ENCODE measurements around the gene KCNF1.

Gene KCNF1

DNA sequence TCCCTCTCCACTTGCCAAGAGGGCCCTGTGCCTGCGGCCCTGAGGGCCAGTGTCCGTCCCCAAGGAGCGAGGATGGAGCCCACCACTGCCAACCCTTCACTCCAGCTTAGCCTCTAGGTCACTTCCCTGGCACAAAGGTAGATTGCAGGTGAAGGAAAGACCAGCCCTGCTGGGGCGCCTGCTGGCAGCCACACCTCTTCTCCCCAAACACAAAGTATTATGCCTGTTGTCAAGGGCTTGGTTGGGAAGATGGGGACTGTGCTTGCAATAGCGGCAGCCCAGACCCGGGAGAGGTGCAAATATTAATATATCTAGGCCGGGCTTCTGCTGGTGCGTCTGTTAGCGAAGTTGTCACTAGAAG lies 7.7 kb downstream of the KCNF1 start:
- no peak for DNase-seq (ENCODE audit: low read depth in 2 of 2)

DNA sequence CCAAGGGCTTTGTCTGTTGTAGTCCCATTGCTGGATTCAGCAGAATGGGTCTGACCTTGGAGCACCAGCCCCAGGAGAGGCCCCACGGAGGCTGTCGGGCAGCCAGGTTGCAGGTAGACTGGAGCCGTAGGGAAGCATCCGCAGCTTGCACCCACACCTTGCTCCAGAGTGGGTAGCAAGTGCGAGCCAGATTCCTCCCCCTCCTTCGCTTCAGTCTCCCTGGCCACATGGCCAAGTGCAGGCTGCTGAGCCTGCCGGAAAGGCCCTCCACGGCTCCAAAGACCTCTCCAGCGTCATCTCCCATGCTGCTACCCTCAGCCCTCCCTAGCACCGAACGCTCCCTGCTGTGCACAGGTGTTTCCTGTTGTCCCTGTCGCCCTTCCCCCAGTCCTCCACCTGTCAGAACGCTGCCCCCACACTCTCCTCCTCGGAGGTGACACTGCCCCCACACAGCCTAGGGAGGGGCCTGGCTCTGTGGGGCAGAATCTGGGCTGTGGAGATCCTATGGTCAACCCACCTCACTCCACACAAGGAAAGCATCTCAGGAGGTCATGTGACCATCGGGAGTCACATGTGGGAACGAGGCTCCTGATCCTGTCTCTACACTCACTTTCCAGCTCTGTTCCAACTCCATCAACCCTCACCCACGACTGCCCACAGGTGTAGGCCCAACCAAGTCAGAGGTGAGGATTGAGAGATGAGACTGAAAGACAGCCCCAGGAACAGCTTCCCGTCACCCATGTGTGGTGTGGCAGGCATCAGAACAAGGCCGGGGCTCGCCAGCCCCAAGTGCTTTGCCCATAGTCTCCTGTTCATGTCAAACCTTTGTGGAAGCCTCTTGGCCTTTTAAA lies 8.3 kb downstream of the KCNF1 start:
- DNase-seq (ENCODE audit: low read depth in 2 of 2): no peak

DNA sequence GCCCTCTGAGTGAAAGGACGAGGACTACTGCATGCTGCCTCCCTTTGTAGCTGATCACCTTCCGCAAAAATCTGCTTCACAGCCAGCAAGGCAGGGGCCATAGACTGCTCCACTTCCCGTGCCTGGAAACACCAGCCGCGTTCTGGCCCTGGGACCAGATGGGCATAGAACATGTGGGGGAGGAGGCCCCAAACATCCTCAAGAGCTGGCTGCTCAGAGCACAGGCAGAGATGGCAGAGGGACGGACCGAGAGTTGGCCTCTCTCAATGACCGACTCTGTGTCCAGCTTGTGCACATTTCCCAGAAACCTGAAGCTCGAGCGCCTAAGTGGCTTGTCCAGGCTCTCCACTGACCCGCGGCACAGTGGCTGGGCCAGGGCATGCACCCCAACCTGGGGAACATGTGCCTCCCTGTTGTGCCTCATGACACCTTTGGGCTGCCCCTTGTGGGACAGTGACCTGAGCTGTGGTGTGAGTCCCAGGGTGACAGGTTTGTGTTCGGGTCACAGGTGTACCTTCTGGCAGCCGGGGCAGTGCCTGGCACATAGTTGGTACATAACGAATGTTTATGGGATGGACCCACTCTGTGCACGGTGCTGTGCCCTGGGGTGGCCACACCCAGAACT lies 9.1 kb downstream of the KCNF1 start:
- no peak for DNase-seq (ENCODE audit: low read depth in 2 of 2)

DNA sequence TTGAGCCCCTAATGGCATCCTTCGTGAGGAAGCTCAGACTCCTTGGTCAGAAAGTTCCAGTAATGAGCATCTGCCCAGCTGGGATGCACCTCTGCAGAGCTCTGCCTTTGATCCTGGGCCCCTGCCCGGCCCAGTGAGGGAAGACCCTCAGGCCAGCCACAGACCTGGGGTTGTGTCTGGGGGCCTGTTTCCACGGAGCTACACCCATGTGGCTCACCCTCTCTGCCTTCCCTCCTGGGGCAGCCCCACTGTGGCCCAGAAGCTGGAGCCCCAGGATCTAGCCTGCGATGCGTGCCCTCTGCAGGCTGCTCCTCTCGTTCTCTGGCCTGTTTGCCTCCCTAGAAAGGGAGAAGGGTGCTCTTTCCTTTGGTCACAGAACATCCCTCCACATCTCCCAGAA lies 9.8 kb downstream of the KCNF1 start:
- DNase-seq (ENCODE audit: low read depth in 2 of 2): no peak

DNA sequence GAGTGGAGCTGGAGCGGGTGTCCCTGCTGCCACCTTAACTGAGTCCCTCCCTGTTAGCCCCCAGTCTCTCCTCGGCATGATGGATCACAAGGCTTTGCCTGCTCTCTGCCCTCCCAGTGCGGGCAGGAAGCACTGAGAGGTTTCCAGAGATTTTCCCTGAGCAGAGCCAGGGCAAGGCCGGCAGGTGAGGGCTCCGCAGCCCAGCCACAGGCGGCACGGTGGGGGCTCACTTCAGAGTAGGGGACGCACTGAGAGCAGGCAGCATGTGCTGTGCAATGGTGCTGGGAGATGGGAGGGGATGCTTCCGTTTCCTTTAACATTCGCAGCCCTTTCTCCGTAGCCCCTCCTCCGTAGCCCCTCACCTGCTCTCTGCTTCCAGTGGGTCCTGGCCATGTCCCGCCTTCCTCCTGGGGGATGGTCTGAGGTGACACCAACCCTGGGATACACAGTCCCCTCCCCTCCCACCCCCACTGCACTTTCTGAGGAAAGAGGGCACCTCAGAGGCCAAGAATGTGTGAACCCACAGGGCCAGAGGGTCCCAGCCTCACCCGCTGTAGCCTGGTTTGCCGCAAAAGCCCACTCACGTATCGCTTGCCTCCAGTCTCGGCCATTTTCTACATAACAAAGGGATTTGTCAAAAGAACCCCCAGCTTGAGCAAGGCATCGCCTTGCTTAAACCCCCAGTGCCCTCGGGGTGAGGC lies 10.7 kb downstream of the KCNF1 start:
- DNase-seq (ENCODE audit: low read depth in 2 of 2): no peak

DNA sequence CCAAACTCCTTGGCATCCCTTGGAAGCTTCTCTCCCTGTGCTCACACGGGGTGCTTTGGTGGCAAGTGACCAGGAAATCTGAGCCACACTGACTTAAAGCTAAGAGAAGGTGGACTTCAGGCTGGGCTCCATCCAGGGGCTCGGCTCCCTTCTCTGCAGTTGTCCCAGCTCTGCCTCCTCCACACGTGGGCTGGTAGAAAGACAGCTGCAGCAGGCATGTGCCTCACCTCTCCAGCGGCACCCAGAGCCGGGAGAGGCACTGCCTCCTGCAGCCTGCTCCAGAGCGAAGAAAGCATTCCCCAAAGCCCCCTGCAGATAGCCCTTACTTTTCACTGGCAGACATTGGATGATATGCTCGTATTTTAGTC lies 11.3 kb downstream of the KCNF1 start:
- no peak for DNase-seq (ENCODE audit: low read depth in 2 of 2)

DNA sequence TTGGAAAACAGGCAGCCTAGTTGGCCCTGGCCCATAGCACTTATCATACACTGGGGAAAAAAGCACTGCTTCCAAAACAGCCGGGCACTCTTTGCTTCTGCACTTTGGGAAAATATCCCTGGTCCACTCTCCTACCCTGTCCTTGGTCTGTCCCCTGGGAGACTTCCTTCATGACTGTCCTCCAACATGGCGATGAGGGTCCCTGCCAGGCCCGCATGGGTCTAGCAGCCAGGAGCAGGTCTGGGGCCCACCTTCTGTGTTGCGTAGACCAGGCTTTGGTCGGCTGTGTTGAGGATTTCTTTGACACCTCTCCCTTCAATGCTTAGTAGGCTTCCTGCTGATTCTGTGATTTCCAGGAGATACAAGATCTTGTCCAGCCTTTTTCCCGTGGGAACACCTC lies 12.2 kb downstream of the KCNF1 start:
- DNase-seq (ENCODE audit: low read depth in 2 of 2): no peak

DNA sequence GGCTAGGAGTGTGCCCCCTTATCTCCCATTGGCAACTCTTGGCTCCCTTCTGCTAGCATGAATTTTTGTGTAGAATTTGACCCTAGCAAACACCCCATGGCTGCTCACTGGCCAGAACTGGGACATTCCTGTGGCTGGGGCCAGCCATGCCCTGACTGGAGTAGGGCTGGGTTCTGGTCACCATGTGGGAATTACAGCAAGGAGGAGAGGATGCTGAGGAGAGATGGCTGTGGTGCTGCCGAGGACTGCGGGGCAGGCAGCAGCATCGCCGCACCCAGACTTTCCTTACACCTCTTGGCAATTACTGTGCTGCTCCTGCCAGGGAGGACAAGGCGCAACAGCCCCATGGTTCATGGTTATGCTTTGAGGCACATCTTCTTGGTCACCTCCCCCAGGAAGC lies 12.7 kb downstream of the KCNF1 start:
- DNase-seq (ENCODE audit: low read depth in 2 of 2): no peak

DNA sequence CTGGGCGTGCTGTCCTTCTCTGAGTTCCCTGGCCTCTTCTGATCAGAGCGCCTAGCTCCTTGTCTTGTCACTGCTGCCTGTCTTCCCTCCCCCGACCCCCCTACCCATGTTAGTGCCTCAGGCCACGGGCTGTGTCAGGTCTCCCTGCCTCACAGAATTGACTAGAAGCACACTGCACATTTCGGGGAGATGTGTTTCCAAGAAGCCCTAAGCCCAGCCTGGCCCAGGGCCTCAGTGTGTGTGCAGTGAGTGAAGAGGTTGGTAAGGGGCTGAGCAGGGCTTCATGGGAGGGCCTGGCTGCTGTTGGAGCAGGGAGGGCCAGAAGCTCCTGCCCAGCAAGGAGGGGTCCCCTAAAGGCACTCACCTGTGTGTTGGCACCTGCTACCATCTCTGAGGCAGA lies 13.1 kb downstream of the KCNF1 start:
- no peak for DNase-seq (ENCODE audit: low read depth in 2 of 2)

DNA sequence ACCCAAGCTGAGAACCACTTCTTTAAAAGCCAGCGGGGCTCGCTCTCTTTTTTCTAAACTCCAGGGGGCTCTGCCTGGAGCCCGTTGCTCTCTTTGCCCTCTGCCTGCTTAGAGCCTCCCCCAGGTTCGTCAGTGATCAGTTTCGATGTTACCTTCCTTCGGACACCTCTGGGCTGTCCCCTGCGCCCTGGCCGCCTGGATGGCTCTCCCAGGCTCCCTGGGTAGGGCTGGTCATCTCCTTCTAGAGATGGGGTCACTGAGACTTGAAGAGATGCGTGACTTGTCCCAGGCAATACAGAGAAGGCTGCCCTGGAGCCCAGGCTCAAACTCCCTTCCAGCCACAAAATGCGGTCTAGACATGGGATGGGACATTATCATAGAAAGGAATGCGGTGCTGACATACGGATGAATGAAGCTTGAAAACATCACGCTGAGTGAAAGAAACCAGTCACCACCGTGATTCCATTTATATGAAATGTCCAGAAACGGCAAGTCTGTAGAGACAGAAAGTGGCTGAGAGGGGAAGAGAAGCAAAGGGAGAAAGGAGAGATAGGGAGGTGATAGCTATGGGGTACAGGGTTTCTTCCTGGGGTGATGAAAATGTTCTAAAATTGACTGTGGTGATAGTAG lies 14.6 kb downstream of the KCNF1 start:
- no peak for DNase-seq (ENCODE audit: low read depth in 2 of 2)

DNA sequence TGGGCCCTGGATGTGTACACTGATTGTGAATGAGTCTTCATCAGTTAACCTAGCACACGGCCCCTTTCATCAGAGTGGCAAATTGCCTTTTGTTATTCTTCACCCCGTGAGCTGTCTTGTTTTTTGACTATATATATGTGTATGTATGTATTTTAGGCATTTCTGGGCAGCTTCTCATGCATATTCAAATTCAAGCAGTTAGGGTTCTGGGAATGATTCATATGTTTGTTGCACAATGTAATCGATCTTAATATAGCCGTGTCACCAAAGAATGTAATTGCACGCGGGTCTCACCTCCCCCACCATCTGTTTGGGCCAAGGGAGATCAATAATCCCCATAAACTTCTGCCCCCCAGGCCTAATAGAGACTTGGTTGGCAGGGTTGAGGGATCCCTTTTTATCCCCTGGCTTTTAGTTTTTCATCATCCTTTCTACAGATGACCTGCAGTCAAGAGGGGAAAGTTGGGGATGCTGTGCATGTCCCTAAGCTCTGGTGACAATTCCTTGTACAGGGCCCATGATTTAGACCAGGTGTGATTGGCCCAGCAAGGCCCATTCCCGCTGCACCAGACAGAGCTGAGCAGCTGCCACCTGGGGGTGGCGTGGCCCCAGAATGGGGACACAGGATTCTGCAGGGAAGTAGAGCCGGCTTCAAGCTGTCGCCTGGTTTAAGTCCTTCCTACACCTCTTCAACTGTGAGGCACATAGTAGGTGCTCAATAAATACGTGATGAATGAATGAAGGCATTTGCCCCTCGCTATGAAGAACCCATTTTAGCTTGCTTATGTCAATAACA lies 19.2 kb downstream of the KCNF1 start:
- DNase-seq (ENCODE audit: low read depth in 2 of 2): peak in 1 of 2 experiments; percentile 44

DNA sequence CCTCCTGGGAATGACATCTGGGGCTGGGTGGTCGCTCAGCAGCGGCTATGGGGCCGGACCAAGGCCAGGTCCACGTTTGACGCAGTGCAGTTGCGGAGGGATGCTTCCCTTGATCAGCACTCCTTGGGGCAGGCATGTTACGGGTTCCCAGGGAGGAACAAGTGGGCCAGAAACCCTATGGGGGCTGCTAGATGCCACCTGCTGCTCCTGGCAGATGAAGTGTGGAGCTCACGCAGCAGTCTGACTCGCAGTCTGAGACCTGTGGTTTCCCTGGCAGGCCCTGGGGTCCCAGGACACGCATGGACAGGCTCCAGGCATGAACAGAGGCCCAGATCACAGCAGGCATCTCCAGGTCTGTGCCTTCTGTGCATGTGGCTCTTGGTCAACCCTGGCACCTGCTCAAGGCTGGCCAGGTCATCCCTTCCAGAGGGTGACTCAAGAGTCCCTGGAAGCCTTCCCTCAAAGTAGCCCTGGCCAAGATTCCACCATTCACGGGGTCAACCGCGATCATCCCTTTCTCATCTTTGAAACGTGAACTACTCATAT lies 20.0 kb downstream of the KCNF1 start:
- DNase-seq (ENCODE audit: low read depth in 2 of 2): no peak

DNA sequence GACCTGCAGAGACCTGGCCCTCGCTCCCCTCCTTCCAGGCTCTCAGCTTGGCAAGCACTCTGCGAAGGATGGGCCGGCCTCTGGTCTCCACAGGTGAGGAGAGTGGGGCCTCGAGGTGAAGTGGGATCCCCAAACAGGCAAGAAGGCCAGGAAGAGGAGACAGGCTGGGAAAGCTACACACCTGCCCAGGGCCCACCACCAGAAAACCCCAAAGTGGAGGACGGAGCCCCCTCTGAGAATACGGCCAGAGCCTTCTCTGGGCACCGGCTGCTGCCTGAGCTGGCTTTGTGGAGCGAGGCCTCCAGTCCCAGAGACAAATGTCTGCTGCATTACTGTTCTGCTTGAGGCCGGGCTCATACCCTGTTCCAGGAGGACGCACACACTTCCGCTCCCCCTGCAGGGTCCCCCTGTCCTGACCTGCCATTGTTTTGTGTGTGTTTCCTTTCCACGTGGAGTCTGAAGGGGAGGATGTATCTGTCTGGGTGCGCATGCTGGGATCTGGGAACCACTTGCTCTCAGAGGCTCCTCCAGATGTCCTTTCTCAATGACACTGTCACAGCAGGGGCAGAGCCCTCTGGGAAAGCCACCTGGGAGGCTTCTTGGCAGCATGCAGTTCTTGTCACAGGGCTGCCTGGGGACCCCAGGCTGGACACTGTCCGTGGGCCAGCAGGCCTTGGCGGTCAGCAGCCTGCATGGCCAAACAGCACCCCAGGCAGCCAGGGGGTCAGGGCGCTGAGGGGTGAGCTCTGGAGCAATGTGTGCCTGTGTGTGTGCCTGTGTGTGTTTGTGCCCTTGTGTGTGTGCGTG lies 20.8 kb downstream of the KCNF1 start:
- no peak for DNase-seq (ENCODE audit: low read depth in 2 of 2)

DNA sequence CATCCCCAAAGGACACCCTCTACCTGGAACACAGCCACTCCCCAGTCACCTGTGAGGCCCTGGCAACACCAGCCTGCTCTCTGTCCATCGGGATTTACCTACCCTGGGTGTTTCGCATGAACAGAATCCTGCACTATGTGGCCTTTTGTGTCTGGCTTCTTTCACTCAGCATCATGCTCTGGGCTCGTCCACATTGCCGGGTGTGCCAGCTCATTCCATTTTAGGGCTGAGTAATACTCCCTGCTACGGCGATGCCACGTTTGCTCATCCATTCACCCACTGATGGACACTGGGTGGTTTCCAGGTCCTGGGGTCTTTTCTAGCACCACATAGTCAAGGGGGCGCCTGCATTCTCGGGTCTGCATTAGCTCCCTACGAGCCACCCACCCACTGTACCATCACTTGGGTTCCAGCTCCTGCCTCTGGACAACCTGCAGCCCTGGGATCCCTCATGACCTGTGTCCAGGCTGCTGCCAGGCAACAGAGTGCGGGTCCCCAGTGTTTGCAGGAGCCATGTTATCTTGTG lies 22.0 kb downstream of the KCNF1 start:
- no peak for DNase-seq (ENCODE audit: low read depth in 2 of 2)

DNA sequence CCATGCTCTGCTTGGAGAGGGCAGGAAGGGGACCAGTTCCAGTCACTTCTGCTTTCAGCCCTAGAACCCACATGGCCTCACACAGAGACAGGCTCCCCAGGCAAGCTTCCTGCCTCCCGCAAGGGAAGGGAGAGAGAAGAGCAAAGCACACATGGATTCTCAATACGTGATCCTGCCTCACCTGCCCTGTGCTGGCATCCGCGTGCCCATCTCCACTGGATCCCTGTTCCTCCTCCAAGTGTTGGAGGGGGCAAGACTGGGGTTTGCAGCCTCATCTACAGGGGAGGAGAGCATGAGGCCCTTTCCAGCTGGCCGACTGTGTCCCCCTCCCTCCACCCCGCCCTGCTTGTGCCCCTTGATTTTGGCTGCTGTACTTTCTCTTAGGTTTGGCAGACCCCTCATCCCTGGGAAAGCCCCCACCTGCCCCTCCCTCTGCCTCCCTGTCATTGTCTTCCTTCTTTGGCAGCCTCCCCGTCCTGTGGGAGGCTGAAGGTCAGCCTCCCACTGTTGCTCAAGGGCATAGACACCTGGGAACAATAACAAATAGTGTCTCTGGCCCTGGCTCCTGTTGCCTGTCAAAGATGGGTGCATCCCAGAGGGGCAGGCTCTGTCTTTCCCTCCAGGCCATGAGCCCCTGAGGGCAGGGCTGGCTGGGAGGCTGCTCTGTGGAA lies 22.7 kb downstream of the KCNF1 start:
- DNase-seq (ENCODE audit: low read depth in 2 of 2): no peak

DNA sequence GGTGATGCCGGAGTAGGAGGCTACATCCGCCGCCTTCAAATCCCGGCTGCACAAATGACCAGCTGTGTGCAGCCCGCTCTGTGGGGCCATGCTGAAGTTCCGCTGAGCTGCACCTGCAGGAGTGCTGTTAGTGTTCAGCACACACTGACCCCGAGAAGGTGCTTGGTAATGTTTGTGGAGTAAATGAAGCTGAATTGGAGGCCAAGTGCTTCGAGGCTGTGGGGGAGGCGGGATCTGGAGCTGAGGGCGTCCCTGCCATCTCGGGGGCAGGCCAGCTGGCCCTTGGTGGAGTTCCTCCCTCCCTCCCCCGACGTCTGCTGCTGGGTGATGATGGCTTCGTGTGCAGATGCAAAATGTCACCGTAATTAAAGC lies 23.2 kb downstream of the KCNF1 start:
- no peak for DNase-seq (ENCODE audit: low read depth in 2 of 2)

DNA sequence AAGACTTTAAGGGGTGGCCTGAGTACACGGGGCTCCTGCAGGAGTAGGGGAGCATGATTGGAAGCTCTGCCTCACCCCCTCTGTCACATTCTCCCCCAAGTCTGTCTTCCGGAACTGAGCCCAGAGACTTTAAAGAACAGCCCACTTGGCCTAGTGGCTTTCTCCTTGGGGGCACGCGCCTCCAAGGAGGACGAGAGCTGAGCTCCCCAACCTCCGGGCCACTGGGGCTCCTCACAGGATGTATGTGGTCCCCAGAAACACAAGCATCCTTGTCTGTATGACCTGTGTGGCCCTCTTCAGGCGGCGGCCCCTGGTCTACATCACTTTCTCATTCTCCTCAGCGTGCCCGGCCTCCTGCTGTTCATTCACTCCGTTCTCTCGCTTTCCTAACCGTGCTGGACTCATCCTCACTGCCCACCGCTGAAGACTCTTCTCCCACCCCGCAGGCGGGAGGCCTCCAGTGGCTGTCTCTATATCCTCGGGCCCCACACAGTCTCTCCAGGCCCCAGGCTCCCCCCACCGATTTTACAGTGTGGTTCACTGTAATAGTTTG lies 23.7 kb downstream of the KCNF1 start:
- DNase-seq (ENCODE audit: low read depth in 2 of 2): no peak

DNA sequence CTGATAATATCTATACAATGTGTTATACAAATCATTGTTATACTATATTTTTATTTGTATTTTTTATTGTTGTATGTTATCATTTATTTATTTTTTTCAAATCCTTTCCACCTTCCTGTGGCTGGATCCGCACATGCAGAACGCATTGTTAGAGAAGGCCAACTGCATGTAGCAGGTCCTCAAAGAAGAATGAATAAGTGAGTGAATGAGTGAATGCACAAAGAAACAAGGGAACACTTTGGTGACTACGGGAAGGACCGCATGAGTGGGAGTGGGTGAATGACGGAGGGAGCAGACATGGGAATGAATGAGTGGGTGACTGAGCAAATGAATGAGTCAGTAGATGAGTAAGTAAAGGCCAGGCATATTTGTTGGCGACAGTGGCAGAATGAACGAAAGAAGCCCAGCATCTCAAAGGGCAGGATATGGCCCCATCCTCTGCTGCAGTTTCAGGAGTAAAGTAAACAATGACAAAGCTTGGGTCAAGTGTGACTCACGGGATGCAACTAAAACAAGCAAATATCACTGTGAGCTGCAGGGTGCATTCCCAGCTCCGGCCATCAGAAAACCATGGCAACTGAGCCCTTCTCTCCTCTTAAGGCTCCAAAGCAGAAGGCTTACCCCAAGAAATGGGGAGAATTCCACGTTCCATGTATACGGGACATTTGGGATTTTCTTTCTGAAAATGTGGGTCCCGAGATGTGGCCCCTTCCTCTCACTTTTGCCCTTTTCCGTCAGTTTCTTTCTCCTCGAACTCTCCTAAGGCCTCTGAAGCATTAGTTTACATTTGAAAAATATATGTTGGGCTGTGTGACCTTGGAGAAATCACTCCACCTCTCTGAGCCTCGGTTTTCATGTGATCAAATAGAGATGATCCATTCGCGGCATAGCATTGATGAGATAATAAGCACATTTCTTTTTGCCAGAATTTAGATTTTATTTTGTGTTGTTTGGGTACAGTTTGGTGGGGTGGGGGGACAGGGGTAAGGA lies 24.5 kb downstream of the KCNF1 start:
- peak; percentile 75 for DNase-seq (ENCODE audit: low read depth in 2 of 2)

Data from fibroblast of skin of left quadriceps (primary cell).